HG03039 (cell line): ENCODE results near the gene ARFRP1.
"Not testable (repeated sequence)": the region's sequence is repeated elsewhere in the genome, so short reads cannot be mapped to it uniquely, and the experiment has no call there.

ENCODE experiments used
- ATAC-seq: cut with Tn5 transposase; IDR thresholded peaks from one replicate; pipeline ENCODE4 v1.9.1; 2021; ENCODE audit warnings: mild to moderate bottlenecking, moderate library complexity; ENCODE audit not compliant: unreplicated experiment

Gene ARFRP1

DNA sequence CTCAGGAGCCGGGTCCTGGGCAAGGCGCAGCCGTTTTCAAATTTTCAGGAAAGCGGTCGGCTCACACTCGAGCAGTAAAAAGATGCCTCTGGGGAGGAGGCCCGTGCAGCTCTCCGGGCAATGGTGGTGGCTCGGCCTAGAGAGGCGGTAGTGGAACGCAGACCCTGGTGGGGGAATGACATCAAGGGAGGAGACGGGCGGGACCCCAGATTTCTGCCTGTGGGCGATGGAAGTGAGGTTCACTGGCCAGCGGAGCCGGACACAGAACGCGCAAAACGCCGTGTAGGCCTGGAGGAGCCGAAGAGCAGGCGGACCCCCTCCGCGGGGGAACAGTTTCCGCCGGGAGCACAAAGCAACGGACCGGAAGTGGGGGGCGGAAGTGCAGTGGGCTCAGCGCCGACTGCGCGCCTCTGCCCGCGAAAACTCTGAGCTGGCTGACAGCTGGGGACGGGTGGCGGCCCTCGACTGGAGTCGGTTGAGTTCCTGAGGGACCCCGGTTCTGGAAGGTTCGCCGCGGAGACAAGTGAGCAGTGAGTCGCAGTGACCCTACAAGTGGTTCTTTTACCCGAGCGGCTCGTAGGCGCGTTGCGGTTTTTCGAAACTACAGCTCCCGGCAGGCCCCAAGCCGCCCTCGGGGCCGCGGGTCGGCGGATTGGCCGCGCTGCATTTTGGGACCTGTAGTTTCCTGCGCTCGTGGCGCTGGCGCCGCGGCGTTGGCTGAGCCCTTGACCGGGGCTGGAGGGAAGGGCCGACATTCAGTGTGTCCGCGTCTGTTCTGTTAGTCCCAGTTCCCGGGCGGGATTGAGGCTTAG lies 49.6 kb downstream of the ARFRP1 start, which contains the start of gene RTEL1:
Gene RTEL1, plus strand, starts transcription at position 376 of the 812 bp plus-strand sequence. CDS start 1,091 bp downstream, outside the sequence.
- ATAC-seq = peak; percentile 77

DNA sequence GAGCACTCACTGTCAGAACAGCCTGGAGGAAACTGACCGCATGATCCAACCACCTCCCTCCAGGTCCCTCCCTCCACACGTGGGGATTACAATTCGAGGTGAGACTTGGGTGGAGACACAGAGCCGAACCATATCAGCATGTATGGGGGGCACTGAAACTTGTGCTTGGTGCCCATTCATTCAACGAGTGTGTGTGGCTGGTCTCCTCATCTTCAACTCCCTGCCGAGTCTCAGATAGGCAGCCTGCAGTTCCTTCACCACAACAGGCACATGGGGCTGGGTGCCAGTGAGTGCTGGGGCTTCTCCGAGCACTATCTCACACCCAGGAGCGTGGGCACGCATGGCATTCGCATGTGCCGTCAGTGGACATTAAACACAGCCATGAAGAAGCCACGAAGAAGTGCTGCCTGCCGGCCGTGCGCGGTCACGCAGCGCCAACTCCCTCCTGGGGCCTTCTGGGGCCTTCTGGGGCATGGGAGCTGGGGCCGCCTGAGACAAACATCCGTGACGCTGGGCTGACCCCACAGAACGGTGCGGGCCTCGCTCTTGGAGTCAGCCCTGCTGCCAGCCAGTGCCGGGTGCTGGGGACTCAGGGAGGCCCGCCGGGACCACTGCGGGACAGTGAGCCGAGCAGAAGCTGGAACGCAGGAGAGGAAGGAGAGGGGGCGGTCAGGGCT lies 50.4 kb downstream of the ARFRP1 start:
- ATAC-seq = no peak

DNA sequence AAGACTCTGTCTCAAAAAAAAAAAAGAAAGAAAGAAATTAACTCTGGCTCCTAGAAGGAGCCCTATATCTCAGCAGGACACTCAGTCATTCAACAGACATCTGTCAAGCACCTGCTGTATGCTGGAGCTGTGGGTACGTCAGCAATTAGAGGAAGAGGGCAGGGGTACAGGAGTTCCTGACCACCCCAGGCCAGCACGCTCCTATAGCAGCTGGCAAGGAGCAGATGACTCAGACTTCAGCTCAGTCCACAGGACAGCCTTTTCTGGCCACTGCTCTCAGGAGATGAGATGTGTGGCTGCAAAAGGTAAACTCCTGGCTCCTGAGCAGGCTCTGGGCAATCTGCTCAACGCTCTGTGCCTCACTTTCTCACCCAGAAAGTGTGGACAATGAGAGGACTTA lies 51.3 kb downstream of the ARFRP1 start:
- ATAC-seq = no peak

DNA sequence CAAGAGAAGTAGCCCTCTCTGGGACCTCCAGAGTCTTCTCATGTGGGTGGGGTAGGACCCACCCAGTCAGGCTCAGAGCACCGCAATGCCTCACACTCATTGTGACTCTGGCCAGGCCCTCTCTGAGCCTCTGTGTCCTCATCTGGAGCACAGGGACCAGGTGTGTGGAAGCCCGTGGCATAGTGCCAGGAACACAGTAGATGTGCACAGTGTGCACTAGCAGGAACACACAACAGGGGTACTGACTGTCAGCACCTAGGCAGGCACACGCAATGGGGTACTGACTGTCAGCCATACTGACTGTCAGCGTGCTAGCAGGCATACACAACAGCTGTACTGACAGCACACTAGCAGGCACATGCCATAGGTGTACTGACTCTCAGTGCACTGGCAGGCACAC lies 52.5 kb downstream of the ARFRP1 start:
- no peak for ATAC-seq

DNA sequence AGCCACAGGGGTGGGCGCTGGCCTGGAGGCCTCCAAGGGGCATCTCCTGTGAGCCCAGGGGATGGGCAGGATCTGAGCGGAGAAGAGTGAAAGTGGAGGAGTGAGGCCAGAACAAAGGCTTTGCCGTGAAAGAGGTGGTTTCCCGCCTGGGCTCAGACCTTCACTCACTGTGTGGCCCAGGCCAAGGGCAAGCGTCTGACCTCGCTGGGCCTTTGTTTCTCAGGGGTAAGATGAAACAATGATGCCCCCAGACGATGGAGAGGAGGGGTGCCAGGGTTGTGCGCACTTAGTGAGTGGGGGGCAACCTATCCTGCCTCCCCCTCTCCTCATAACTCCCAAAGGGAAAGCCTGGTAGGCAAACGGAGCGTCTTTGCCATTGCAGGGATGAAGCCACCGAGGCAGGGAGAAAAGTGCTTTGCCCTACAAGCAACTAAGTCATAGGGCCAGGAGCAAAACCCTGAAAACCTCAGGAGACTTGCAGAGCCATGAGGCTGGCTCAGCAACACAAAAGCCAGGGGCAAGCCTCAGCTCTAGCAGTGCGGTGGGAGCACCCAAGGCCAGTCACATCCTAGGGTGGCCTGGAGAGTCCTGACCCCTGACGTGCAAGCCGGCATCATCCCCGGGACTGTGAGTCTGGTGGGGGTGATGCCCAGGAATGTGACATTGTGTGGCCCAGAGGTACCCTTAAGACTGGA lies 53.7 kb downstream of the ARFRP1 start:
- no peak for ATAC-seq

DNA sequence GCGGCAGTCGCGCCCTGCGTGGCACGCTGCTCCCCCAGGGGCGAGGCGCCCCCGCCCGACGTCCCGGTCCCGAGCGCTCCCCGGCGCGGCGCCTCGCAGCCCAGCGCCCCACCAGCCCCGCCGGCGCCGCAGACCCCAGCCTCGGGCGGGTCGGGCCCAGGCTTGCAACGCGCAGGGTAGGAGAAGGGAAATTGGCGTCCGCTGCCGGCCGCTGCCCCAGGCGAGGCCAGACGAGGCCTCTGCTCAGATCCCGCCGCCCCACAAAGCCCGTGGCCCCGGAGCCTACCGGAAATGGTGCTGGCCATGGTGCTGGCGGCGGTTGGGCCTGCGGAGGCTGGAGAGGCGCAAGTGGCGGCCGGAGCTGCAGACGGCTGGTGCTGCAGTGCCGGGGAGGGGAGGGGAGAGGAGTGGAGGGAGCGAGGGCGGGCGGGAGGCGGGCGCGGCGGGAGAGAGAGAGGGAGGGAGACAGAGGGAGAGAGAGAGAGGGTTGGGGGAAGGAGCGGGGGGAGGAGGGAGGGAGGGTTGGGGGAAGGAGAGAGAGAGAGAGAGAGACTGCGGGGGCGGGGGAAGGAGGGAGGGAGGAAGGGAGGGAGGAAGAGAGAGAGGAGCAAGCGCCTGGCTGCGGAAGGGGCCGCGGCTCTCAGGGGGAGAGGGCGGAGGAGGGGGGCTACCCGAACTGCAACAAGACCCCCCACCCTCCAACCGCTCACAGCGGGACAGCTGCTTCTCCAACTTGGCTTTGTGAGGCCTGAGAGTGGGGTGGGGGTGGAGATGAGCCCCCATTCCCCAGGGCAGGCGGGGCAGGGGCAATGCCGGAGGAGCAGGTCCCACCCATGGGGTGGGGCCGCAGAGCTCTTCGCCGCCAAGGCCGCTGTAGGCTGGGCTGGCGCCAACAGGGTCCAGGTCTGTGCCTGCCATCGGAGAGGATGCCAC lies 54.5 kb downstream of the ARFRP1 start, which contains the start of gene STMN3:
Gene STMN3, minus strand, starts transcription at position 384 of the 933 bp plus-strand sequence. Its CDS starts 79 bp downstream, at position 305.
- ATAC-seq = no peak

DNA sequence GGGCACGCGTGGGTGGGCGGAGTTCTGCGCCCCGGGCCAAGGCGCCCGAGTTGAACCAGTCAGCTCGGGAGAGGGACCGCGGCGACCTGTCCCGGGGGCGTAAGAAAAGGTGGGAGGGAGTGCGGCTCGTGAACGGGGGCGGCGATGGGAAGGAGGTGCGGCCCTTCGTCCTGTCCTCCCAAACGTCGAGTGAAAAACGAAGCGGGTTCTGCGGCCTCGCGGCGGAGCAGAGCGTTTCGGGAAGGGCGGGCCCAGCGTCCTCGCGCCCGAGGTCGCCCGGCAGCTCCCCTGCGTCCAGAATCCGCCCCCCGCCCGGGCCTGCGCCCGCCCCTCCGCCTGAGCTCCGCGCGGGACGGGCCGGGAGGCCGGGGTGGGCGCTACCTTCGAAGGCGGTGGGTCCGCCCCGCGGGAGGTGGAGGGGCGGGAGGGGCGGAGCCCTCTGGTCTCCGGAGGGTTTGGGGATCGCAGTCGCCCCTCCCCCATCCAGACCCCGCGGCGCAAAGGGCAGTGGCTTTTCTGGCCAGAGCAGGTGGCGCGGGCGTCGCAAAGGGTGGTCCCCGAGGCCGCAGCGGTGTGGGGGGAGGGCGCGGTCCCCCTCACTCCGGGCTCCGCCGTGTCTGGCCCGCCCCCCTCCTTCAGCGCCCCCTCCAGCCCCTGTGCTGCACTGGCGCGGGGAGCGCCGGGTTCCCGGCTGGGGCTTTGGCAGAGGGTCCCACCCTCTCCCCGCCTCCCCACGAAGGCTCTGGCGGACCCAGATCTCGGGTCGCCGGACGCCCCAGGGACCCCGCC lies 55.4 kb downstream of the ARFRP1 start:
- ATAC-seq = no peak

DNA sequence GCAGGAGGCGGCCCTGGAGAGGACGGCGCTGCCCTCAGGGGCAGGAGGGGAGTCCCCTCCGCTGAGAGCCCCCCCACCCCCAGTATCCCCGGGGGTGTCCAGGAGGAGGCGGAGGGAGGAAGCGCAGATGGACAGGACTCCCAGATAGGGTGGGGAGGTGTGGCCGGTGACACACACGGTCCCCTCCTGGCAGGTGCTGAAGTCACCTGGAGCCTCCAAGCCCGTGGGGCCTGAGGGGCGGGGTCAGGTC lies 55.9 kb downstream of the ARFRP1 start:
- no peak for ATAC-seq

DNA sequence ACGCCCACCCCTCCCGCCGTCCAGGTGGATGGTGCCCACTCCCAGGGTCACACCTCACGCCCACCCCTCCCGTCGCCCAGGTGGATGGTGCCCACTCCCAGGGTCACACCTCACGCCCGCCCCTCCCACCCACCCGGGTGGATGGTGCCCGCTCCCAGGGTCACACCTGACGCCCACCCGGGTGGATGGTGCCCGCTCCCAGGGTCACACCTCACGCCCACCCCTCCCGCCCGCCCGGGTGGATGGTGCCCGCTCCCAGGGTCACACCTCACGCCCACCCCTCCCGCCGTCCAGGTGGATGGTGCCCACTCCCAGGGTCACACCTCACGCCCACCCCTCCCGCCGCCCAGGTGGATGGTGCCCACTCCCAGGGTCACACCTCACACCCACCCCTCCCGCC lies 57.3 kb downstream of the ARFRP1 start:
- ATAC-seq = not testable (repeated sequence)

DNA sequence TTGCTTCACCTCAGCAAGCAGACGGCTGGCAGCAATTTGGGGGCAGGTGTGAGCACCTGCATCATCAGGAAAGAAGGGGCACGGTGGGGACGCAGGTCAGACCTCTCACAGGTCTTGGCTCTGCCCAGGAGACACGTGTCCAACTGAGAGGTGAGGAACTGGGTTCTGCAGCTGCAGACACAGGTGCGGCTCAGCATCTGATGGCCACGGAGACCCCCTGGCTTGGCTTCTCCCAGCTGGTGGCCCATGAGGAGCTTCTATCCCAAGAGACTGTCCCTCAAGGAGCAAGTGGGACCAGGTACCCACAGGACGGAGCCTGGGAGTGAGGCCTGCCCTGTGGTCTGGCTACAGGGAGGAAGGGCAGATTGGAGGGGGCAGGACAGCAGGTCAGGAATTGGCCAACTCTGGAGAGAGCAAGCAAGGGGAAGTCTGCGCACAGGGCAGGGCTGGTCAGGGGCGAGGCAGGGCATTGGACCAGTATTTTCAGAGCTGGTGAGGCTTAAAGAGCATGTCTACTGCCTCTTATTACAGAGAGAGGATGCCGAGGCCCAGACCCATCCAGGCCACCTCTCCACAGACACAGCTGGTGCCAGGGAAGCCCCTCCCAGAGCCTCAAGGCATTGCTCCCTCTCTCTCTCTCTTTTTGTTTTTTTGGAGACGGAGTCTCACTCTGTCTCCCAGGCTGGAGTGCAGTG lies 58.7 kb downstream of the ARFRP1 start:
- ATAC-seq = no peak
